Thoracic aorta (tissue), 2 donors: ENCODE measurements around the gene HYPK. TPM values are rescaled to one million over a fixed set of nuclear protein-coding genes. Genes with fewer than 3 reads are reported as not detected.

Experiments used
- ATAC-seq: fragments of 150-250 bp; one replicate; pipeline ENCODE4 v1.8.0; 2017; ENCODE audit warnings: low read depth; ENCODE audit not compliant: insufficient number of reproducible peaks, low FRiP score
- DNase-seq: peaks from one replicate; pipeline ENCODE4 v3.0.0-alpha.2; 2020; ENCODE audit warnings: low spot score
- H3K27ac ChIP-seq, 2 donors: fragments of 200-600 bp; sonication (generic); 1 replicate in 1 of 2; 2 replicates in 1 of 2; pipeline ENCODE4 v1.5.1; 2016; ENCODE audit warnings: mild to moderate bottlenecking in 2 of 2, moderate library complexity in 2 of 2
- H3K27me3 ChIP-seq: fragments of 200-600 bp; sonication (generic); replicated peaks from 2 replicates; pipeline ENCODE4 v1.6.0; 2016; ENCODE audit warnings: mild to moderate bottlenecking; ENCODE audit not compliant: insufficient read depth
- H3K36me3 ChIP-seq: fragments of 200-600 bp; sonication (generic); one replicate; pipeline ENCODE4 v1.5.1; 2016
- H3K4me1 ChIP-seq, 2 donors: fragments of 200-600 bp; sonication (generic); 1 replicate in 1 of 2; 2 replicates in 1 of 2; pipeline versions ENCODE4 v1.5.1 to v1.6.0; 2016; ENCODE audit warnings: low read depth in 2 of 2, mild to moderate bottlenecking in 1 of 2; ENCODE audit not compliant: control insufficient read depth in 1 of 2
- H3K4me3 ChIP-seq: fragments of 200-600 bp; sonication (generic); 2 replicates; pipeline ENCODE4 v1.5.1; 2016; ENCODE audit warnings: mild to moderate bottlenecking
- H3K9me3 ChIP-seq: fragments of 200-600 bp; sonication (generic); 2 replicates; pipeline ENCODE4 v1.5.1; 2016
- total RNA-seq, 2 donors: library from RNA; depleted of rRNA; stranded (reverse); fragments of >200 nt; gene quantifications; one replicate each; pipeline versions ENCODE4 v1.1.0 to v1.2.3, GENCODE V29; 2016
- TF ChIP-seq, protein P1 (sequence below): fragments of 200-600 bp; sonication (generic); IDR thresholded peaks from one replicate; pipeline ENCODE4 v1.5.1; 2019; ENCODE audit warnings: antibody characterized with exemption

HYPK gene, protein sequence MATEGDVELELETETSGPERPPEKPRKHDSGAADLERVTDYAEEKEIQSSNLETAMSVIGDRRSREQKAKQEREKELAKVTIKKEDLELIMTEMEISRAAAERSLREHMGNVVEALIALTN
- total RNA-seq, result 10 to 100 TPM in 1 of 2 donors, 1 to 10 TPM in 1; 9.2 to 21.2 TPM

DNA sequence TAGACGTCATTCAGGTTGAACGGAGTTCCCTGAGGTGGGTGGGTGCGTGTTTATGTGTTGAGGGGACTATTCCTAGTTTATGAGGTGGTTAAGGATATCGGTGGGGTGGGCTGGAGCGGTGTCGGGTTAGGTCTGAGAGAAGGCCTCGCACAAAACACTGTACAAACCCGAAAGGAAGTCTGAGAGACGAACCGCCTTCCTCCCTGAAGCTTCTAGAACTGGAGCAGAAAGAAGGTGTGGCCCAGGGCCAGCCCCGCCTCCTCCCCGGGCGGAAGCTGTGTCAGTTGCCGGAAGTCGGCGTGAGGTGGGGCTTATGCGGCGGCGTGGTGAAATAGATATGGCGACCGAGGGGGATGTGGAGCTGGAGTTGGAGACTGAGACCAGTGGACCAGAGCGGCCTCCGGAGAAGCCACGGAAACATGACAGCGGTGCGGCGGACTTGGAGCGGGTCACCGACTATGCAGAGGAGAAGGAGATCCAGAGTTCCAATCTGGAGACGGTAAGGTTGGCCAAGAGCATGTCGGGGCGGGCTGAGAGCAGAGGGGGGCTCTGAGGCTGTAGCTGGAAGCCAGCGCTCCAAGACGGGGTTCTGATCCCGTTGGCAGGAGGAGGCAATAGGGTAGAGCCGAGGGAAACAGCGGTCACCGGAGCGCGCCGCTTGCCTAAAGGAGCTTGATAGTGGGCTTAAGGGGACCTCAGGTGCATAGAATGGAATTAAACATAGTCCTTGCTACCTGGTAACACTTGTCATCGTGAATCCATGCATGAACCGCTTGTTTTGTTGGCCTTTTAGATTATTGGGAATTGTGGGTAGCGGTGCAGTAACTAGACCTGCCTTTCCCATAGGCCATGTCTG is at the start of gene HYPK:
Gene HYPK (plus strand): TSS at position 314 of the 856 bp plus-strand sequence. CDS start 24 bp downstream, at position 338.
- H3K27me3 ChIP-seq, result no peaks in the 10 kb centered on the region
- TF ChIP-seq, protein P1, sequence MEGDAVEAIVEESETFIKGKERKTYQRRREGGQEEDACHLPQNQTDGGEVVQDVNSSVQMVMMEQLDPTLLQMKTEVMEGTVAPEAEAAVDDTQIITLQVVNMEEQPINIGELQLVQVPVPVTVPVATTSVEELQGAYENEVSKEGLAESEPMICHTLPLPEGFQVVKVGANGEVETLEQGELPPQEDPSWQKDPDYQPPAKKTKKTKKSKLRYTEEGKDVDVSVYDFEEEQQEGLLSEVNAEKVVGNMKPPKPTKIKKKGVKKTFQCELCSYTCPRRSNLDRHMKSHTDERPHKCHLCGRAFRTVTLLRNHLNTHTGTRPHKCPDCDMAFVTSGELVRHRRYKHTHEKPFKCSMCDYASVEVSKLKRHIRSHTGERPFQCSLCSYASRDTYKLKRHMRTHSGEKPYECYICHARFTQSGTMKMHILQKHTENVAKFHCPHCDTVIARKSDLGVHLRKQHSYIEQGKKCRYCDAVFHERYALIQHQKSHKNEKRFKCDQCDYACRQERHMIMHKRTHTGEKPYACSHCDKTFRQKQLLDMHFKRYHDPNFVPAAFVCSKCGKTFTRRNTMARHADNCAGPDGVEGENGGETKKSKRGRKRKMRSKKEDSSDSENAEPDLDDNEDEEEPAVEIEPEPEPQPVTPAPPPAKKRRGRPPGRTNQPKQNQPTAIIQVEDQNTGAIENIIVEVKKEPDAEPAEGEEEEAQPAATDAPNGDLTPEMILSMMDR, result no peak
- H3K4me3 ChIP-seq, result peak within 1 kb of the TSS; percentile 92
- no peaks in the 10 kb centered on the region for H3K9me3 ChIP-seq
- ATAC-seq (peak; percentile 63), DNase-seq (peak; percentile 85)
- peaks cover 5 to 38% of the 10 kb centered on the region in 2 donors for H3K4me1 ChIP-seq
- peak within 1 kb of the TSS; percentile 82 to 93 for H3K27ac ChIP-seq
- peaks cover 20% of the 10 kb centered on the region for H3K36me3 ChIP-seq

DNA sequence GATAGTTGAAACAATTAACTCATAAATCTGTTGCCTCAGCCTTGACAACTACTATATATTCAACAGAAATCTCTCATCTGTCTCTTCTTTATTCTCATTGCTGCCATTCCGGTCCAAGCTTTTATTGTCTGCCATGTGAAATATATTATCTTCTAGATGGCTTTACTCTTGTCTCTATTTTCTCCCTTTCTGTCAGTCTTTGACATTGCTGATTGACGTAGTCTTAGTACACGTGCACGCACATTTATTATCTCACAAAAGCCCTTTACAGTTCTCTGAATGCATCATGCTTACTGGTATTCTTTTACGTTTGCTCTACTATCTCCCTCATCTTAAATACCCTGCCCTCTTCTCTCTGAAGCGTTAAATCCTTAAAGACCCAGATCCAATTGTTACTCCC is 48.5 kb upstream of the HYPK start:
- peaks cover 3% of the 10 kb centered on the region for H3K36me3 ChIP-seq
- H3K27me3 ChIP-seq, result no peaks in the 10 kb centered on the region
- DNase-seq (no peak), ATAC-seq (no peak)
- H3K4me1 ChIP-seq, result peaks cover 15 to 52% of the 10 kb centered on the region in 2 donors
- no peak overlapping the region for H3K27ac ChIP-seq
- TF ChIP-seq, protein P1, result no peak
- H3K4me3 ChIP-seq, result no peak overlapping the region
- no peaks in the 10 kb centered on the region for H3K9me3 ChIP-seq

DNA sequence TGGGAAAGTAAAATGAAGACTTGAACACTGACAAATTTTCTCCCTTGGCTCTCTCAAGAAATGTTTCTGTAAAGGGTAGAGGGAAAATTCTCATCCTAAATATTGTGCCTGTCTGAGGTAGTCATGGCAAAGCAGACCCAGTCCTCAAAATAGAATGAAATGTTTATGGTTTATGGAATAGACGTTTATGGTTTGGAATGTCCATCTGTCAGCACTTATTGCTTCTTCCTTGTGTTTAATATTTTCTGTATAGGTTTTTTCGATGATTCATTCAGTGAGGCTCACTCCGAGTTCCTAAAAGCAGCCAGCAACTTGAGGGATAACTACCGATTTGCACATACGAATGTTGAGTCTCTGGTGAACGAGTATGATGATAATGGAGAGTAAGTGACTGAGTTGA is 37.6 kb upstream of the HYPK start:
- H3K4me3 ChIP-seq, result no peak overlapping the region
- H3K36me3 ChIP-seq, result peaks cover 54% of the 10 kb centered on the region
- no peak overlapping the region for H3K27ac ChIP-seq
- H3K27me3 ChIP-seq, result no peaks in the 10 kb centered on the region
- DNase-seq, result no peak
- ATAC-seq, result no peak
- peaks cover 0 to 8% of the 10 kb centered on the region in 2 donors for H3K4me1 ChIP-seq
- TF ChIP-seq, protein P1, result no peak
- H3K9me3 ChIP-seq, result no peaks in the 10 kb centered on the region

DNA sequence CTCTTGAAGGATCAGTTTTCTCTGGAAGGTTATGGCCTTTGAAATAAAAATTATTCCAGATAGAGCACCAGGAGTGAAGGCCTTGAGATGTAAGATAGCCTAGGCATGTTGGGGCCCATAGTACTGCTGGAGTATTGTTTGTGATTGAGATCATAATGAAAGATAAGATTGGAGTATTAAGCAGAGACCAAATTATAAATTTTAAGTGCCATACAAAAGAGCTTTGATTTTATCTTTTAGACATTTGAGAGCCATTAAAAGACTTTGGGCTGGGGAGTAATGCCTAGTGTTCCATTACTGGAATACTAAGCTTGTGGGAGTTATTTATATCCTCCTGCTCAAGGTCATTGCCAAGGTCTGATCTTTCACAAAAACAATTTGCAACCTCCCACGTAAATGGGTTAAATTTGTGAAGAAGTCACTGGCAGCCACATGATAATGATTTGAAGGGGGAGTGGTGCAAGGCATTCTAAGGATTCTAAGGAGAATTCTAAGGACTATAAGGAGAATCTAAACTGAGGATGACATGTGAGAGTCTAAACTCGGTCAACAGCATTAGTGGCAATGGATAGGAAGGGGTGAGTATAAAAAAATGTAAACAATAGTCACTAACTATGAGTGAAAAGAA is 36.5 kb upstream of the HYPK start:
- DNase-seq (no peak), ATAC-seq (no peak)
- Histone ChIP-seq H3K4me3 (no peak overlapping the region), H3K36me3 (peaks cover 65% of the 10 kb centered on the region), H3K4me1 (peaks cover 0 to 8% of the 10 kb centered on the region in 2 donors), H3K9me3 (no peaks in the 10 kb centered on the region), H3K27ac (no peak overlapping the region), H3K27me3 (no peaks in the 10 kb centered on the region)
- TF ChIP-seq, protein P1, result no peak

DNA sequence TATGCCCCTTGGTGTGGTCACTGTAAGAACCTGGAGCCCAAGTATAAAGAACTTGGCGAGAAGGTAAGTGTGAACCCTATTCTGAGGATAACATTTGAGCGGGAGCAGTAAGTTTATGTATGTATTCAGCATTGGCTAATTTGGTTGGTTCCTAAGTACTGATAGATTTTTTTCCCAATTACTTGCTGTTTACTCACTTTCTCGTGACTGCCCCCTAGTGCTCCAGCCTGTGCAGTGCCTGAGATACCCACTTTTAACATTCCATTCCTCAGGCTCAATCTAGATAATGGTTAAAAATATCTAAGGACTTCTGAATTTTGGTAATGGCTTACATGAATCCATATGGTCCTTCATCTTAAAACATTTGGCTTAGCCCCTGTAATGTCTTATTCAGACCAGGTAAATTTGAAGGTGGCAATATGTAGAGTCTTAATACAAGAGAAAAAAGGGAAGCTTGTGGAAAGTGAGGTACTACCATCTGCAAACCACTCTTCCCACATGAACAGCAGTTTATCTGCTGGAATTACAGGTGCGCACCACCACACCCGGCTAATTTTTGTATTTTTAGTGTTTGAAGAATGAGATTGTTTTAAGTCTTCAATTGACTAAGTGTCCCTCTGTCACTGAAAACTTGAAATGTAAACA is 30.7 kb upstream of the HYPK start:
- DNase-seq, result no peak
- Histone ChIP-seq H3K36me3 (peaks cover 64% of the 10 kb centered on the region), H3K4me1 (no peaks in the 10 kb centered on the region), H3K4me3 (no peak overlapping the region), H3K9me3 (no peaks in the 10 kb centered on the region), H3K27ac (no peak overlapping the region), H3K27me3 (no peaks in the 10 kb centered on the region)
- TF ChIP-seq, protein P1, result peak; percentile 74
- ATAC-seq, result no peak
